ENCODE results near the gene NVL. TPM values are rescaled to one million over a fixed set of nuclear protein-coding genes. Genes with fewer than 3 reads are reported as not detected.

The NVL gene
- total and polyA plus RNA-seq, 2 of the 4 experiments (the other 2 are of a cell fraction), result 16.5 to 18.4 TPM

DNA sequence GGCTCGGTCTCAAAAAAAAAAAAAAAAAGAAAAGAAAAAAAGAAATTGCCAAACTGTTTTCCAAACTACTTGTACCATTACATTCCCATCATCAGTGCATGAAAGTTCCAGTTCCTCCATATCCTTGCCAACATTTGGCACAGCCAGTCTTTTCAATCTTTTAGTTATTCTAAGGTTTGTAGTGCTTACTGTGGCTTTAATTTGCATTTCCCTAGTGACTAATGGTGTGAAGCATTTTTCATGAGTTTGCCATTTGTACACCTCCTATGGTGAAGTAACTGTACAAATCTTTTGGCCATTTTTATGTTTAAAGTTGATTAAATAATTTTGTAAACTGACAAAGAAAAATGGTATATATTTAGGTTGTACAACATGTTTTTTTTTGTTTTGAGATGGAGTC lies 76.3 kb downstream of the NVL start:
- Histone ChIP-seq H3K9me3 (ENCODE audit: control insufficient read depth, insufficient read depth, low read length) (no peaks in the 10 kb centered on the region), H4K20me1 (ENCODE audit: insufficient read depth, low read length) (no peaks in the 10 kb centered on the region), H3K18ac (ENCODE audit: low read depth, low read length) (no peak overlapping the region), H3K23ac (ENCODE audit: low read depth, low read length) (no peak overlapping the region), H3K27ac (ENCODE audit: insufficient read depth, low read length) (no peak overlapping the region), H3K4me3 (ENCODE audit: insufficient read depth, low read depth, low read length) (no peak overlapping the region), H4K5ac (ENCODE audit: low read depth, low read length) (no peak overlapping the region), H3K4me2 (ENCODE audit: low read depth, low read length) (no peak overlapping the region), H3K36me3 (ENCODE audit: control insufficient read depth, insufficient read depth, low read length) (peaks cover 7% of the 10 kb centered on the region), H3K9ac (ENCODE audit: low read depth, low read length) (no peak overlapping the region), H3K4ac (ENCODE audit: low read depth, low read length) (no peak overlapping the region), H3K4me1 (ENCODE audit: control insufficient read depth, insufficient read depth, low read length) (peaks cover 3% of the 10 kb centered on the region; the same call in 1 of the 2 replicates), H3K79me1 (ENCODE audit: low read depth in 1 of 2, low read length in 2 of 2) (peaks cover 0 to 9% of the 10 kb centered on the region in 2 experiments; a peak in 1 of 4 replicates), H2BK120ac (ENCODE audit: low read depth, low read length) (no peak overlapping the region), H2AK5ac (ENCODE audit: low read depth, low read length) (no peak overlapping the region), H2AFZ (replicated peaks; ENCODE audit: low read length, poor library complexity) (no peak overlapping the region), H2BK20ac (ENCODE audit: low read depth, low read length) (no peak overlapping the region), H3K9me1 (ENCODE audit: insufficient read depth, low read length) (peaks cover 8% of the 10 kb centered on the region), H3K14ac (replicated peaks; ENCODE audit: low read depth, low read length) (no peak overlapping the region; the same call in 1 of the 2 replicates), H3K27me3 (ENCODE audit: control insufficient read depth, insufficient read depth, low read length) (no peaks in the 10 kb centered on the region), H4K8ac (ENCODE audit: low read depth in 2 of 2, low read length in 2 of 2) (no peak overlapping the region), H2BK15ac (ENCODE audit: low read depth, low read length) (no peak overlapping the region), H2BK5ac (ENCODE audit: low read depth, low read length, poor library complexity, severe bottlenecking) (no peak overlapping the region), H4K91ac (ENCODE audit: insufficient read depth, low read depth, low read length) (no peak overlapping the region), H3K56ac (ENCODE audit: extremely low read depth, insufficient read depth, low read length) (no peak overlapping the region), H2AK9ac (replicated peaks; ENCODE audit: low read depth, low read length, poor library complexity) (no peak overlapping the region)
- ATAC-seq (ENCODE audit: low read depth), result no peak; the same call in 1 of the 2 replicates
- in situ Hi-C loops (cut with MboI; ENCODE audit: low sequenced_read_pairs), result no loop called here
- POLR2A ChIA-PET (ENCODE audit: unreplicated experiment), result no interaction called here
- CTCF ChIA-PET, result no interaction called here
- TF ChIP-seq NFE2L2 (IDR thresholded peaks at IDR 0.05; ENCODE audit: low read depth, low read length) (no peak), FOS (IDR thresholded peaks at IDR 0.05; ENCODE audit: low read depth, low read length) (no peak), RCOR1 (IDR thresholded peaks at IDR 0.05; ENCODE audit: insufficient replicate concordance, low read length) (no peak), ELK1 (IDR thresholded peaks at IDR 0.05; ENCODE audit: borderline replicate concordance, low read depth, low read length) (no peak)
- intact Hi-C loops (cut with micrococcal nuclease), result no loop called here
- dilution Hi-C loops (cut with HindIII; ENCODE audit: low sequenced_read_pairs, unreplicated experiment), result no loop called here
- BruUV-seq (replicated peaks), result no TSS peak
- WGBS, 2 experiments (ENCODE audit: extremely low coverage in 2 of 2, insufficient read length in 1 of 2), result no CpG with 5 or more reads among the region's 1 CpG
- peak; percentile 27 for DNase-seq

Data from IMR-90 (cell line).